ENCODE data around the gene GLI3.

GRCh38 chr7:42183547-42183946 lies 53.5 kb downstream of the GLI3 start:
- no peak for TF ChIP-seq CTCF (conservative IDR thresholded peaks at IDR 0.05)
- no peak for TF ChIP-seq EZH2 (IDR thresholded peaks at IDR 0.05; ENCODE audit: low read depth)
